ENCODE measurements around the gene SGCD. TPM values are rescaled to one million over a fixed set of nuclear protein-coding genes. Genes with fewer than 3 reads are reported as not detected.

The SGCD gene
- total RNA-seq, 1 experiment from 2014 or later, result not detected

GRCh38 chr5:156399323-156399722 lies 72.4 kb downstream of the SGCD start:
- Histone ChIP-seq H3K36me3 (no peaks in the 10 kb centered on the region), H3K4me1 (replicated peaks) (no peaks in the 10 kb centered on the region), H3K9me3 (replicated peaks) (peaks cover 13% of the 10 kb centered on the region), H3K27me3 (replicated peaks) (0 out of 2 replicates have a peak, but pooled peaks cover 4% of the 10 kb centered on the region), H3K27ac (no peak overlapping the region), H3K4me3 (no peak overlapping the region)
- DNase-seq (ENCODE audit: low read depth in 1 of 2, low spot score in 2 of 2), result no peak

GRCh38 chr5:156400231-156400986 lies 73.4 kb downstream of the SGCD start:
- Histone ChIP-seq H3K27me3 (replicated peaks) (0 out of 2 replicates have a peak, but pooled peaks cover 4% of the 10 kb centered on the region), H3K4me3 (no peak overlapping the region), H3K9me3 (replicated peaks) (peaks cover 18% of the 10 kb centered on the region), H3K36me3 (no peaks in the 10 kb centered on the region), H3K27ac (no peak overlapping the region), H3K4me1 (replicated peaks) (no peaks in the 10 kb centered on the region)
- no peak for DNase-seq (ENCODE audit: low read depth in 1 of 2, low spot score in 2 of 2)

- no peak for DNase-seq (ENCODE audit: low read depth in 1 of 2, low spot score in 2 of 2)
- H3K27me3 ChIP-seq (replicated peaks), result 0 out of 2 replicates have a peak, but pooled peaks cover 4% of the 10 kb centered on the region
- H3K4me3 ChIP-seq, result no peak overlapping the region
- H3K9me3 ChIP-seq (replicated peaks), result peaks cover 18% of the 10 kb centered on the region
- H3K27ac ChIP-seq, result no peak overlapping the region
- H3K4me1 ChIP-seq (replicated peaks), result no peaks in the 10 kb centered on the region
- H3K36me3 ChIP-seq, result no peaks in the 10 kb centered on the region
These were observed 74.8 kb downstream of the SGCD start for GRCh38 chr5:156401804-156402203.

- no peak overlapping the region for H3K27ac ChIP-seq
- DNase-seq (ENCODE audit: low read depth in 1 of 2, low spot score in 2 of 2), result no peak
- no peak overlapping the region for H3K4me3 ChIP-seq
- no peaks in the 10 kb centered on the region for H3K4me1 ChIP-seq (replicated peaks)
- H3K9me3 ChIP-seq (replicated peaks), result peaks cover 18% of the 10 kb centered on the region
- H3K36me3 ChIP-seq, result no peaks in the 10 kb centered on the region
- 0 out of 2 replicates have a peak, but pooled peaks cover 4% of the 10 kb centered on the region for H3K27me3 ChIP-seq (replicated peaks)
These were observed 75.5 kb downstream of the SGCD start for GRCh38 chr5:156402387-156402921.

GRCh38 chr5:156405988-156406387 lies 79.0 kb downstream of the SGCD start:
- Histone ChIP-seq H3K36me3 (no peaks in the 10 kb centered on the region), H3K9me3 (replicated peaks) (peaks cover 10% of the 10 kb centered on the region), H3K27me3 (replicated peaks) (0 out of 2 replicates have a peak, but pooled peaks cover 4% of the 10 kb centered on the region), H3K4me3 (no peak overlapping the region), H3K4me1 (replicated peaks) (no peaks in the 10 kb centered on the region), H3K27ac (no peak overlapping the region)
- no peak for DNase-seq (ENCODE audit: low read depth in 1 of 2, low spot score in 2 of 2)

GRCh38 chr5:156407251-156407650 lies 80.3 kb downstream of the SGCD start:
- Histone ChIP-seq H3K27me3 (replicated peaks) (no peaks in the 10 kb centered on the region), H3K27ac (no peak overlapping the region), H3K9me3 (replicated peaks) (peaks cover 10% of the 10 kb centered on the region), H3K4me1 (replicated peaks) (no peaks in the 10 kb centered on the region), H3K36me3 (no peaks in the 10 kb centered on the region), H3K4me3 (no peak overlapping the region)
- no peak for DNase-seq (ENCODE audit: low read depth in 1 of 2, low spot score in 2 of 2)

GRCh38 chr5:156409834-156410233 lies 82.9 kb downstream of the SGCD start:
- H3K36me3 ChIP-seq, result no peaks in the 10 kb centered on the region
- peaks cover 3% of the 10 kb centered on the region; the same call in 1 of the 2 replicates for H3K9me3 ChIP-seq (replicated peaks)
- no peaks in the 10 kb centered on the region for H3K4me1 ChIP-seq (replicated peaks)
- no peaks in the 10 kb centered on the region for H3K27me3 ChIP-seq (replicated peaks)
- no peak overlapping the region for H3K4me3 ChIP-seq
- DNase-seq (ENCODE audit: low read depth in 1 of 2, low spot score in 2 of 2), result no peak
- H3K27ac ChIP-seq, result no peak overlapping the region

- DNase-seq (ENCODE audit: low read depth in 1 of 2, low spot score in 2 of 2), result no peak
- no peaks in the 10 kb centered on the region for H3K27me3 ChIP-seq (replicated peaks)
- H3K27ac ChIP-seq, result no peak overlapping the region
- peaks cover 3% of the 10 kb centered on the region; the same call in 1 of the 2 replicates for H3K9me3 ChIP-seq (replicated peaks)
- H3K4me3 ChIP-seq, result no peak overlapping the region
- H3K4me1 ChIP-seq (replicated peaks), result no peaks in the 10 kb centered on the region
- H3K36me3 ChIP-seq, result no peaks in the 10 kb centered on the region
These were observed 84.2 kb downstream of the SGCD start for GRCh38 chr5:156411185-156411613.

GRCh38 chr5:156411957-156412356 lies 85.0 kb downstream of the SGCD start:
- Histone ChIP-seq H3K4me1 (replicated peaks) (no peaks in the 10 kb centered on the region), H3K27ac (no peak overlapping the region)

GRCh38 chr5:156414391-156414790 lies 87.4 kb downstream of the SGCD start:
- no peaks in the 10 kb centered on the region for H3K27me3 ChIP-seq (replicated peaks)
- no peaks in the 10 kb centered on the region for H3K4me1 ChIP-seq (replicated peaks)
- no peak for DNase-seq (ENCODE audit: low read depth in 1 of 2, low spot score in 2 of 2)
- H3K9me3 ChIP-seq (replicated peaks), result peaks cover 3% of the 10 kb centered on the region; the same call in 1 of the 2 replicates
- no peaks in the 10 kb centered on the region for H3K36me3 ChIP-seq
- no peak overlapping the region for H3K4me3 ChIP-seq
- H3K27ac ChIP-seq, result no peak overlapping the region

More at GRCh38 chr5:156411957-156412356, 85.0 kb downstream of the SGCD start:
- DNase-seq (ENCODE audit: low read depth in 1 of 2, low spot score in 2 of 2), result no peak
- Histone ChIP-seq H3K9me3 (replicated peaks) (peaks cover 3% of the 10 kb centered on the region; the same call in 1 of the 2 replicates), H3K4me3 (no peak overlapping the region), H3K27me3 (replicated peaks) (no peaks in the 10 kb centered on the region), H3K36me3 (no peaks in the 10 kb centered on the region)

- no peak for DNase-seq (ENCODE audit: low read depth in 1 of 2, low spot score in 2 of 2)
These were observed 92.7 kb downstream of the SGCD start for GRCh38 chr5:156419661-156420060.

GRCh38 chr5:156420665-156421064 lies 93.7 kb downstream of the SGCD start:
- no peak overlapping the region for H3K4me3 ChIP-seq
- no peaks in the 10 kb centered on the region for H3K36me3 ChIP-seq
- no peaks in the 10 kb centered on the region for H3K27me3 ChIP-seq (replicated peaks)
- no peaks in the 10 kb centered on the region for H3K4me1 ChIP-seq (replicated peaks)
- no peak overlapping the region for H3K27ac ChIP-seq
- no peak for DNase-seq (ENCODE audit: low read depth in 1 of 2, low spot score in 2 of 2)
- H3K9me3 ChIP-seq (replicated peaks), result peaks cover 3% of the 10 kb centered on the region

More at GRCh38 chr5:156419661-156420060, 92.7 kb downstream of the SGCD start:
- Histone ChIP-seq H3K27me3 (replicated peaks) (no peaks in the 10 kb centered on the region), H3K27ac (no peak overlapping the region), H3K36me3 (no peaks in the 10 kb centered on the region), H3K4me3 (no peak overlapping the region), H3K9me3 (replicated peaks) (peaks cover 3% of the 10 kb centered on the region), H3K4me1 (replicated peaks) (no peaks in the 10 kb centered on the region)

- Histone ChIP-seq H3K9me3 (replicated peaks) (peaks cover 3% of the 10 kb centered on the region), H3K4me3 (no peak overlapping the region), H3K36me3 (no peaks in the 10 kb centered on the region), H3K27ac (no peak overlapping the region), H3K27me3 (replicated peaks) (no peaks in the 10 kb centered on the region), H3K4me1 (replicated peaks) (no peaks in the 10 kb centered on the region)
- no peak for DNase-seq (ENCODE audit: low read depth in 1 of 2, low spot score in 2 of 2)
These were observed 94.8 kb downstream of the SGCD start for GRCh38 chr5:156421798-156422197.

- no peaks in the 10 kb centered on the region for H3K4me1 ChIP-seq (replicated peaks)
- H3K9me3 ChIP-seq (replicated peaks), result peaks cover 3% of the 10 kb centered on the region; the same call in 1 of the 2 replicates
- no peak overlapping the region for H3K27ac ChIP-seq
- H3K36me3 ChIP-seq, result no peaks in the 10 kb centered on the region
- no peaks in the 10 kb centered on the region for H3K27me3 ChIP-seq (replicated peaks)
- no peak overlapping the region for H3K4me3 ChIP-seq
- no peak for DNase-seq (ENCODE audit: low read depth in 1 of 2, low spot score in 2 of 2)
These were observed 96.6 kb downstream of the SGCD start for GRCh38 chr5:156423597-156423996.
